ENCODE measurements around the gene HEMGN.
"Not testable (repeated sequence)": the region's sequence is repeated elsewhere in the genome, so short reads cannot be mapped to it uniquely, and the experiment has no call there.

HEMGN gene

GRCh38 chr9:97938081-97938644 lies at the start of gene HEMGN:
Gene HEMGN (minus strand): TSS chr9:97938172. CDS start chr9:97938136, 36 bp downstream.
- DNase-seq: peak in 1 of 2 experiments; percentile 24

GRCh38 chr9:97987487-97987886 lies 49.5 kb upstream of the HEMGN start:
- no peak for DNase-seq

- peak in 1 of 2 experiments; percentile 54 for DNase-seq
These were observed 47.3 kb upstream of the HEMGN start for GRCh38 chr9:97985058-97985861.

- peak; percentile 79 to 81 for DNase-seq
These were observed 46.5 kb upstream of the HEMGN start for GRCh38 chr9:97984188-97985057.

- peak; percentile 43 to 49 for DNase-seq
These were observed 45.7 kb upstream of the HEMGN start for GRCh38 chr9:97983589-97984187.

GRCh38 chr9:97982683-97983588 lies 45.0 kb upstream of the HEMGN start, which contains the start of gene ANP32B:
Gene ANP32B (plus strand): TSS chr9:97983341. CDS start chr9:97983556, 215 bp downstream.
- peak; percentile 95 to 96 for DNase-seq

- DNase-seq: no peak
These were observed 44.1 kb upstream of the HEMGN start for GRCh38 chr9:97981846-97982682.

GRCh38 chr9:97980918-97981845 lies 43.2 kb upstream of the HEMGN start:
- no peak for DNase-seq

- DNase-seq: no peak
These were observed 42.5 kb upstream of the HEMGN start for GRCh38 chr9:97980479-97980803.

GRCh38 chr9:97979788-97980478 lies 42.0 kb upstream of the HEMGN start:
- DNase-seq: no peak

- no peak for DNase-seq
These were observed 40.6 kb upstream of the HEMGN start for GRCh38 chr9:97978371-97979130.

- not testable (repeated sequence) for DNase-seq
These were observed 38.7 kb upstream of the HEMGN start for GRCh38 chr9:97976633-97977032.

GRCh38 chr9:97975376-97975775 lies 37.4 kb upstream of the HEMGN start:
- no peak for DNase-seq

- no peak for DNase-seq
These were observed 34.8 kb upstream of the HEMGN start for GRCh38 chr9:97972753-97973152.

- DNase-seq: no peak
These were observed 32.2 kb upstream of the HEMGN start for GRCh38 chr9:97970165-97970564.

- DNase-seq: no peak
These were observed 31.0 kb upstream of the HEMGN start for GRCh38 chr9:97969014-97969413.

- DNase-seq: no peak
These were observed 28.5 kb upstream of the HEMGN start for GRCh38 chr9:97966493-97966892.

GRCh38 chr9:97964901-97965300 lies 26.9 kb upstream of the HEMGN start:
- no peak for DNase-seq

Measured in activated CD4-positive, alpha-beta T cell treated with anti-CD3 and anti-CD28 coated beads, Interleukin-2, amount 50 U/mL, for 48 hours (primary cell).